Mammary epithelial cell (primary cell): ENCODE data around the gene SLC22A17.

Experiments
- CTCF ChIP-seq, 2 donors: IDR thresholded peaks in 1 of 2; conservative IDR thresholded peaks in 1 of 2; 2 replicates each; pipeline ENCODE4 v1.5.1; 2011 to 2012; ENCODE audit warnings: inconsistent platforms in 2 of 2, low read length in 2 of 2, mild to moderate bottlenecking in 2 of 2, control low read depth in 1 of 2, low read depth in 1 of 2; ENCODE audit not compliant: insufficient read depth in 1 of 2; ENCODE audit errors: extremely low read depth in 1 of 2
- EZH2 ChIP-seq: IDR thresholded peaks from 2 replicates; pipeline ENCODE4 v1.6.1; 2012; ENCODE audit warnings: low read length, inconsistent platforms, borderline replicate concordance

GRCh38 chr14:23307146-23307530 lies 45.5 kb downstream of the SLC22A17 start:
- TF ChIP-seq CTCF (conservative IDR thresholded peaks at IDR 0.05 in 1 of 2, IDR thresholded peaks at IDR 0.05 in 1 of 2; ENCODE audit: extremely low read depth in 1 of 2, insufficient read depth in 1 of 2, low read depth in 1 of 2, low read length in 2 of 2) (no peak), EZH2 (no peak)
